GM19043 (cell line): ENCODE data around the gene CCDC194.

ENCODE experiments used
- ATAC-seq: cut with Tn5 transposase; IDR thresholded peaks from one replicate; pipeline ENCODE4 v1.9.1; 2021; ENCODE audit warnings: low read depth; ENCODE audit not compliant: unreplicated experiment

The CCDC194 gene

GRCh38 chr19:17393914-17394313 is at the start of gene CCDC194:
Gene CCDC194, minus strand, starts transcription at chr19:17394196. Its CDS starts 38 bp downstream, at chr19:17394158.
- ATAC-seq: no peak

- no peak for ATAC-seq
Observed at GRCh38 chr19:17441241-17442021, 47.4 kb upstream of the CCDC194 start.

- ATAC-seq: no peak
Observed at GRCh38 chr19:17436874-17437267, 42.9 kb upstream of the CCDC194 start.

- no peak for ATAC-seq
Observed at GRCh38 chr19:17436094-17436873, 42.3 kb upstream of the CCDC194 start.

GRCh38 chr19:17435218-17435617 is 41.2 kb upstream of the CCDC194 start:
- ATAC-seq: no peak

GRCh38 chr19:17431417-17431816 is 37.4 kb upstream of the CCDC194 start:
- no peak for ATAC-seq

- no peak for ATAC-seq
Observed at GRCh38 chr19:17429641-17430113, 35.7 kb upstream of the CCDC194 start.

GRCh38 chr19:17424743-17425365 is 30.9 kb upstream of the CCDC194 start:
- no peak for ATAC-seq

GRCh38 chr19:17423429-17424208 is 29.6 kb upstream of the CCDC194 start:
- no peak for ATAC-seq

GRCh38 chr19:17421942-17422341 is 27.9 kb upstream of the CCDC194 start:
- ATAC-seq: no peak

GRCh38 chr19:17420475-17420924 is 26.5 kb upstream of the CCDC194 start:
- no peak for ATAC-seq

GRCh38 chr19:17419621-17420474 is 25.9 kb upstream of the CCDC194 start, which contains the start of gene MVB12A:
Gene MVB12A, plus strand, starts transcription at chr19:17420047. Its CDS starts 89 bp downstream, at chr19:17420136.
- peak; percentile 64 for ATAC-seq

GRCh38 chr19:17419154-17419620 is 25.2 kb upstream of the CCDC194 start:
- no peak for ATAC-seq

GRCh38 chr19:17418710-17419109 is 24.7 kb upstream of the CCDC194 start:
- no peak for ATAC-seq

GRCh38 chr19:17415121-17415520 is 21.1 kb upstream of the CCDC194 start:
- no peak for ATAC-seq

- ATAC-seq: no peak
Observed at GRCh38 chr19:17414097-17414496, 20.1 kb upstream of the CCDC194 start.

GRCh38 chr19:17411801-17412200 is 17.8 kb upstream of the CCDC194 start:
- ATAC-seq: no peak

GRCh38 chr19:17409990-17410389 is 16.0 kb upstream of the CCDC194 start:
- ATAC-seq: no peak

GRCh38 chr19:17406887-17407196 is 12.8 kb upstream of the CCDC194 start:
- no peak for ATAC-seq
